MM.1S (cell line): ENCODE data around the gene BPGM.

Experiments
- DNase-seq: peaks from one replicate; pipeline ENCODE4 v3.0.0-alpha.2; 2015
- H2AFZ ChIP-seq: fragments of 300-600 bp; sonication (generic); 2 replicates; pipeline ENCODE4 v1.6.0; 2016; ENCODE audit warnings: antibody characterized with exemption, low read length
- H3F3A ChIP-seq: fragments of 300-600 bp; sonication (generic); 2 replicates; pipeline ENCODE4 v1.6.1; 2016; ENCODE audit warnings: mild to moderate bottlenecking, antibody characterized with exemption, low read length, moderate library complexity, mixed read lengths; ENCODE audit not compliant: insufficient read depth
- H3K27ac ChIP-seq: fragments of 300-600 bp; sonication (generic); 2 replicates; pipeline ENCODE4 v1.5.1; 2016; ENCODE audit warnings: mild to moderate bottlenecking, low read length
- H3K27me3 ChIP-seq: fragments of 300-600 bp; sonication (generic); replicated peaks from 2 replicates; pipeline ENCODE4 v1.6.0; 2016; ENCODE audit warnings: low read length; ENCODE audit not compliant: insufficient read depth
- H3K36me3 ChIP-seq: fragments of 300-600 bp; sonication (generic); replicated peaks from 2 replicates; pipeline ENCODE4 v1.6.1; 2016; ENCODE audit warnings: mild to moderate bottlenecking, low read length, mixed read lengths; ENCODE audit not compliant: insufficient read depth
- H3K4me1 ChIP-seq: fragments of 300-600 bp; sonication (generic); 2 replicates; pipeline ENCODE4 v1.6.1; 2016; ENCODE audit warnings: low read length, mixed read lengths
- H3K4me2 ChIP-seq: fragments of 300-600 bp; sonication (generic); 2 replicates; pipeline ENCODE4 v1.6.0; 2016; ENCODE audit warnings: low read depth, low read length
- H3K4me3 ChIP-seq: fragments of 300-600 bp; sonication (generic); 2 replicates; pipeline ENCODE4 v1.5.1; 2016; ENCODE audit warnings: low read length, mixed read lengths
- H3K79me2 ChIP-seq: fragments of 300-600 bp; sonication (generic); 2 replicates; pipeline ENCODE4 v1.6.1; 2016; ENCODE audit warnings: mixed run types, low read length, mixed read lengths
- H3K9ac ChIP-seq: fragments of 300-600 bp; sonication (generic); 2 replicates; pipeline ENCODE4 v1.6.1; 2016; ENCODE audit warnings: low read length, mixed read lengths
- H3K9me2 ChIP-seq: fragments of 300-600 bp; sonication (generic); replicated peaks from 2 replicates; pipeline ENCODE4 v1.6.1; 2016; ENCODE audit warnings: mild to moderate bottlenecking, low read length, mixed read lengths; ENCODE audit not compliant: insufficient read depth
- H3K9me3 ChIP-seq: fragments of 300-600 bp; sonication (generic); replicated peaks from 2 replicates; pipeline ENCODE4 v1.6.1; 2016; ENCODE audit warnings: mild to moderate bottlenecking, low read length, mixed read lengths; ENCODE audit not compliant: insufficient read depth
- H4K20me1 ChIP-seq: fragments of 300-600 bp; sonication (generic); 2 replicates; pipeline ENCODE4 v1.6.1; 2016; ENCODE audit warnings: mild to moderate bottlenecking, low read length, moderate library complexity, mixed read lengths; ENCODE audit not compliant: insufficient read depth
- EZH2 ChIP-seq: fragments of 300-600 bp; sonication (generic); optimal IDR thresholded peaks from 2 replicates; pipeline ENCODE3; 2017; ENCODE audit warnings: low read depth, mild to moderate bottlenecking, antibody characterized with exemption, low read length, mixed read lengths
- EZH2phosphoT487 ChIP-seq: fragments of 300-600 bp; sonication (generic); IDR thresholded peaks from 2 replicates; pipeline ENCODE4 v1.6.1; 2018; ENCODE audit warnings: antibody characterized with exemption, low read length
- TF ChIP-seq, protein P1 (sequence below): fragments of 300-600 bp; sonication (generic); IDR thresholded peaks from 2 replicates; pipeline ENCODE4 v1.5.1; 2016; ENCODE audit warnings: antibody characterized with exemption, low read length, mixed read lengths

Gene BPGM

DNA sequence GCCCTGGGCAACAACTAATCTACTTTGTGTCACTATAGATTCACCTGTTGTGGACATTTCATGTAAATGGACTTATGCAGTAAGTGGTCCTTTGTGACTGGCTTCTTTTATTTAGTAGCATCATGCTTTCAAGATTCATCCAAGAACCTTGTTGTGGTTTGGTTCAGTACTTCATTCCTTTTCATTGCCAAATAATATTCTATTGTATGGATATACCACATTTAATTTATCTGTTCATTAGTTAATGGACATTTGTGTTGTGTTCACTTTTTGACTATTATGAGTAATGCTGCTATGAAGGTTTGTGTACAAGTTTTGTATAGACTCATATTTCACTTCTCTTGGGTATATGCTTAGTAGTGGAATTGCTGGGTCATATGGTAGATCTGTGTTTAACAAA, 27.8 kb downstream of the BPGM start:
- H3K9me3 ChIP-seq, result no peaks in the 10 kb centered on the region
- H3K4me1 ChIP-seq, result 0 out of 2 replicates have a peak, but pooled peaks cover 5% of the 10 kb centered on the region
- no peak overlapping the region for H3K9ac ChIP-seq
- no peak overlapping the region for H2AFZ ChIP-seq
- no peak overlapping the region for H3K4me3 ChIP-seq
- DNase-seq, result no peak
- no peaks in the 10 kb centered on the region for H3K9me2 ChIP-seq
- TF ChIP-seq, protein P1, sequence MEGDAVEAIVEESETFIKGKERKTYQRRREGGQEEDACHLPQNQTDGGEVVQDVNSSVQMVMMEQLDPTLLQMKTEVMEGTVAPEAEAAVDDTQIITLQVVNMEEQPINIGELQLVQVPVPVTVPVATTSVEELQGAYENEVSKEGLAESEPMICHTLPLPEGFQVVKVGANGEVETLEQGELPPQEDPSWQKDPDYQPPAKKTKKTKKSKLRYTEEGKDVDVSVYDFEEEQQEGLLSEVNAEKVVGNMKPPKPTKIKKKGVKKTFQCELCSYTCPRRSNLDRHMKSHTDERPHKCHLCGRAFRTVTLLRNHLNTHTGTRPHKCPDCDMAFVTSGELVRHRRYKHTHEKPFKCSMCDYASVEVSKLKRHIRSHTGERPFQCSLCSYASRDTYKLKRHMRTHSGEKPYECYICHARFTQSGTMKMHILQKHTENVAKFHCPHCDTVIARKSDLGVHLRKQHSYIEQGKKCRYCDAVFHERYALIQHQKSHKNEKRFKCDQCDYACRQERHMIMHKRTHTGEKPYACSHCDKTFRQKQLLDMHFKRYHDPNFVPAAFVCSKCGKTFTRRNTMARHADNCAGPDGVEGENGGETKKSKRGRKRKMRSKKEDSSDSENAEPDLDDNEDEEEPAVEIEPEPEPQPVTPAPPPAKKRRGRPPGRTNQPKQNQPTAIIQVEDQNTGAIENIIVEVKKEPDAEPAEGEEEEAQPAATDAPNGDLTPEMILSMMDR, result no peak
- H3K27me3 ChIP-seq, result no peaks in the 10 kb centered on the region
- peaks cover 6% of the 10 kb centered on the region for H3F3A ChIP-seq
- H3K79me2 ChIP-seq, result no peaks in the 10 kb centered on the region
- H3K27ac ChIP-seq, result no peak overlapping the region
- H3K36me3 ChIP-seq, result no peaks in the 10 kb centered on the region
- H3K4me2 ChIP-seq, result no peak overlapping the region
- no peaks in the 10 kb centered on the region for H4K20me1 ChIP-seq

DNA sequence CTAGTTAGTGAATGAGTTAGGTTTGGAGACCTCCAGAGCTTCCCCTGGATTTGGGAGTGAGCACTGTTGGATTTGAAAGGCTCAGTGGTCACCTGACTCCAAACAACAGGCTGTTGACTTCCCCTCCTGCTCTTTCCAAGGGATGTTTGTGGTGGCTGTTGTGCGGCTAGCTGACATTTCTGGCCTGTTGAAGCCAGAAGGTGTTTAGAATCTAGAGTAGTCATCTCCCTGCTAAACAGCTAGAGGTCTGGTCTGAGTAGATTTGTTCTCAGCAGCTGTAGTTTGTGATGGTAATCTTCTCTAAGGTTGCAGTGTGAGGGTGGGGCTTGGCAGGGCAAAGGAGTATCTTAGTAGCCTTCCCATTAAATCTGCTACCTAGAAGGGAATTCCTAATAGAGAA, 30.1 kb downstream of the BPGM start:
- Histone ChIP-seq H2AFZ (no peak overlapping the region), H3K36me3 (no peaks in the 10 kb centered on the region), H3K9me3 (no peaks in the 10 kb centered on the region), H3K27me3 (no peaks in the 10 kb centered on the region), H3K4me1 (no peaks in the 10 kb centered on the region), H3K79me2 (no peaks in the 10 kb centered on the region), H3K4me3 (no peak overlapping the region), H3K27ac (no peak overlapping the region), H3K9me2 (no peaks in the 10 kb centered on the region), H3K9ac (no peak overlapping the region), H4K20me1 (no peaks in the 10 kb centered on the region), H3F3A (no peaks in the 10 kb centered on the region), H3K4me2 (no peak overlapping the region)
- no peak for DNase-seq
- TF ChIP-seq, protein P1, result no peak
- no peak for TF ChIP-seq EZH2
- TF ChIP-seq EZH2phosphoT487, result no peak

DNA sequence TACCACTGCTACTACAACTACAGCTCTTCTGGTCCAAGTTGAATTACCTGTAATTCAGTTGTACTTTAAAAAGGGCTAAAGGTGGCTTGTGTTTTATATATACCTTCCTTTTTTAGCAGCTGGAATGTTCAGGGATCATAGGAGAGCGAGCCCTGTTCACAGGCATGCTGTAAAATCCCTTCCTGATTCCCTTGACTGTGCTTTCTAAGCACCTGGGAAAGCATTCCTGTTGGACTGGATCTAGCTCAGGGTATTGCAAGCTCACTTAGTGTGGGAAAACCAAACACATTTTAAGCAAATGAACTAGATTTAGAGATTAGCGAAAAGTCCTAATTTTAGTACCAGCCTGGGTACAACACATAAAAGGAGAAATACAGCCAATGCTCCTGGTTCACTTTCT, 31.5 kb downstream of the BPGM start:
- no peaks in the 10 kb centered on the region for H3K4me1 ChIP-seq
- no peaks in the 10 kb centered on the region for H3F3A ChIP-seq
- H3K4me2 ChIP-seq, result no peak overlapping the region
- H3K9me3 ChIP-seq, result no peaks in the 10 kb centered on the region
- H3K4me3 ChIP-seq, result no peak overlapping the region
- H3K9me2 ChIP-seq, result no peaks in the 10 kb centered on the region
- no peaks in the 10 kb centered on the region for H3K79me2 ChIP-seq
- H3K27me3 ChIP-seq, result no peaks in the 10 kb centered on the region
- no peaks in the 10 kb centered on the region for H4K20me1 ChIP-seq
- no peak for TF ChIP-seq EZH2
- TF ChIP-seq, protein P1, result no peak
- no peak for TF ChIP-seq EZH2phosphoT487
- no peak overlapping the region for H2AFZ ChIP-seq
- H3K27ac ChIP-seq, result no peak overlapping the region
- DNase-seq, result no peak
- H3K9ac ChIP-seq, result no peak overlapping the region
- no peaks in the 10 kb centered on the region for H3K36me3 ChIP-seq

DNA sequence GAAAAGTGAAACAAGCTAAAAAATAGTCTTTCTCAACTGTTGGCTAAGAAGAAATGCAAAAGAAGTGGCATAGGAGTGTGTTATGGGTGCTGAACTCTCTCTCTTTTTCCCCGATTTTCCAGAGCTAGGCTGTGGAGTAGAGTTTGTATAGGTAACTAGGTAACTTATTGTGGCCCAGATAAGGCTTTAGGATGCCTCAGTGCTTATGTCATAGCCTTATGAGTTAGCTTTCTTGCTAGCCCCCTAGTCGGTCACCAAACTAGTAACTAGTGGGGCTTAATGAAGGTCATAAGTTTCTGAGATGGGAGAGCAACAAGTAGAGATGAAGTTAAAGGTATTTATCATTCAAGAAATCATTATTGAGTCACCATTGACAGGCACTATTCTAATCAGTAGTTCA, 32.4 kb downstream of the BPGM start:
- Histone ChIP-seq H3K4me1 (no peaks in the 10 kb centered on the region), H3K4me2 (no peak overlapping the region), H3K4me3 (no peak overlapping the region), H3K9me3 (no peaks in the 10 kb centered on the region), H3K79me2 (no peaks in the 10 kb centered on the region), H3K36me3 (no peaks in the 10 kb centered on the region), H3K9ac (no peak overlapping the region), H3K9me2 (no peaks in the 10 kb centered on the region), H4K20me1 (no peaks in the 10 kb centered on the region), H3K27me3 (no peaks in the 10 kb centered on the region), H2AFZ (no peak overlapping the region), H3F3A (no peaks in the 10 kb centered on the region), H3K27ac (no peak overlapping the region)
- no peak for DNase-seq
- TF ChIP-seq, protein P1, result no peak
